GM18511 (cell line): ENCODE results near the gene SEMA5A.
A peak's percentile ranks its signal among the peaks of the same experiment; 100 is the strongest.

Source experiments
- ATAC-seq: cut with Tn5 transposase; IDR thresholded peaks from one replicate; pipeline ENCODE4 v1.9.1; 2021; ENCODE audit warnings: mild to moderate bottlenecking, moderate library complexity; ENCODE audit not compliant: unreplicated experiment

Gene SEMA5A

DNA sequence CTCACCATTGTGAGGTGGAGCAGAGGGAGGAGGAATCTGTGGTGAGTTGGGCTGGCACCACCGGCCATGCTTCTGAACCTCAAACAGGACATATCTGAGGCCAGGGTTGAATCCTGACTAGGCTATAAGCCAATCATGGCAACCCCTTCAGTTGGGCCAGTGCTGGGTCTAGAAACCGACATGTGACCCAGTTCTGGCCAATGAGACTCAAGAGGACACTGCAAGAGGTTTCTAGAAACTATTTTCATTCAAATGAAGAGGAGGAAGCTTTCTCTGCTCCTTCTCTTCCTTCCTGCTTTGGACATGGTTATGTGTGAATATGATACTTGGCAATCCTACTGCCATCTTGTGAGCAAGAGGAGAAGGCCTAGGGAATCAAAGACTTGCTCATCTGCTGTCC lies 417.7 kb downstream of the SEMA5A start:
- ATAC-seq, result no peak

GRCh38 chr5:9126490-9126889 lies 419.4 kb downstream of the SEMA5A start:
- ATAC-seq, result peak; percentile 48

- peak; percentile 70 for ATAC-seq
These were observed 420.0 kb downstream of the SEMA5A start for GRCh38 chr5:9125852-9126251.

DNA sequence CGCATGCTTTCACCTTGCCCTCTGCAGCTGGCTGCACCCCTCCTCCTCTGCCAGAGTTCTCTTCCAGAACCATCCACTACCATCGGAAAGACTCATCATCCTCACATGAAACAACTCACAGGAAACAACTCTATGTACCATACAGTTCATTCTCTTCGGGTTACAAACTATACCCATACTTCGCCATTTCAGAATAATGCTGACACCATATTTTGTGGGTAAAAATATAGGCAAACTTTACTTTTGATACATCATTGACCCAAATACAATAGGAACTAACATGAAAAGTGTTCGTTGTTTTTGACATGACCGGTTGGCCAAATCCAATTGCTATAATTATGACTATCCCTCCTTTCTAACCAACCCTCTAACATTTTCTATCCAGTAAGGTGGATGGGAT lies 421.0 kb downstream of the SEMA5A start:
- ATAC-seq, result no peak

- ATAC-seq, result no peak
These were observed 421.8 kb downstream of the SEMA5A start for GRCh38 chr5:9124071-9124470.

GRCh38 chr5:9122528-9122927 lies 423.3 kb downstream of the SEMA5A start:
- ATAC-seq, result no peak

GRCh38 chr5:9121597-9121996 lies 424.3 kb downstream of the SEMA5A start:
- ATAC-seq, result no peak

DNA sequence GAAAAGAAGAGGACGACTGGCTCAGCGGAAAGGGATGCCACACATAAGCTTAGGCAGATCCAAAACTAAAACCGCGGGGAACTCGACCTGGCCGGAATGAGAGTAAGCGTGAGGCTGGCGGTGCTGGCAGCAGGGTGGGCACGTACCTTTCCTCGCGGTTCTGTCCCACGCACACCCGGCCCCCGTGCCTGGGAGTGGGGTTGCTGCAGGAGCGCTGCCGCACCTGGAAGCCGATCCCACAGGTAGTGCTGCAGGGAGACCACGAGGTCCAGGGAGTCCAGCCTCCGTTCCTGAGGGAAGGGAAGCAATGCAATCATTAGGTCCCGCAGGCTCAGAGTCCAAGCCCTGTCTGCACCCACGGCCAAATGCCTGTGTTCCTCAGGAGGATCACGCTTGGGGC lies 427.0 kb downstream of the SEMA5A start:
- ATAC-seq, result no peak

DNA sequence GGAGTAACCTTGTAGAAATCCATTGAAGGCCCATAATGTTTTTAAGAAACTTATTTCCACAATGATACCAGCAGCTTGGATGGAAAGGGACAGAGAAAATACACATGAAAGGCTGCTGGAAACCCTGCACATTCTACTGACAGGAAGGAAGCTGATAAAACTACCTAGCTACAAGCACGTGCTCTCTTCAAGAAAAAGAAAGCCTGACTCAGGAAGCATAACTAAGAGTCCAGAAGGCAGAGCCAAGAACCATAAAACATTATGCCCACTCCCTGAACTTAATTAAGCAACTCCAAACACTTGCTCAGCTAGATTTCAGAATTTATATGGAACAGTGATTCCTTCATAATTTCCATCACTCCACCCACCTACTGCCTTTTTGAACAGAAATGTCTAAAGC lies 430.8 kb downstream of the SEMA5A start:
- ATAC-seq, result no peak

- ATAC-seq, result no peak
These were observed 433.2 kb downstream of the SEMA5A start for GRCh38 chr5:9112520-9113291.

DNA sequence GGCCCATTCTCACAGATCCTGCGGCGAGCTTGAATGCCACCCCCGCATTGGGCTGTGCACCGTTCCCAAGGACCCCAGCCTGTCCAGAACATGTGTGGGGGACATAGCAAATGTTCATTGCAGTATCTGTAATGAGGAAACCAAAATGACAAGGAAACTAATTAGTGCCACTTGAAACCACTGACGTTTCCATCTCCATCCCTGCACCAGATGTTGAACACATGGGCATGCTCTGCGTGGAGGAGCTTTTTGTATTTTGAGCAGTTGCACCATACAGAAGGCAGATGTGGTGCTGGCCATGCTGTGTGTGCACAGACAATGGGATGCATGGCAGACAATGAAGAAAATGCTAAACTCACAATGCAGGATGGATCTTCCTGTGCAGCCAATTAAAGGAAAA lies 437.7 kb downstream of the SEMA5A start:
- no peak for ATAC-seq

- ATAC-seq, result no peak
These were observed 440.0 kb downstream of the SEMA5A start for GRCh38 chr5:9105851-9106250.

- ATAC-seq, result no peak
These were observed 441.1 kb downstream of the SEMA5A start for GRCh38 chr5:9104571-9105339.

- ATAC-seq, result no peak
These were observed 442.6 kb downstream of the SEMA5A start for GRCh38 chr5:9103290-9103689.

GRCh38 chr5:9099689-9100088 lies 446.2 kb downstream of the SEMA5A start:
- ATAC-seq, result no peak

GRCh38 chr5:9098990-9099389 lies 446.9 kb downstream of the SEMA5A start:
- no peak for ATAC-seq

- no peak for ATAC-seq
These were observed 451.3 kb downstream of the SEMA5A start for GRCh38 chr5:9094582-9094981.

DNA sequence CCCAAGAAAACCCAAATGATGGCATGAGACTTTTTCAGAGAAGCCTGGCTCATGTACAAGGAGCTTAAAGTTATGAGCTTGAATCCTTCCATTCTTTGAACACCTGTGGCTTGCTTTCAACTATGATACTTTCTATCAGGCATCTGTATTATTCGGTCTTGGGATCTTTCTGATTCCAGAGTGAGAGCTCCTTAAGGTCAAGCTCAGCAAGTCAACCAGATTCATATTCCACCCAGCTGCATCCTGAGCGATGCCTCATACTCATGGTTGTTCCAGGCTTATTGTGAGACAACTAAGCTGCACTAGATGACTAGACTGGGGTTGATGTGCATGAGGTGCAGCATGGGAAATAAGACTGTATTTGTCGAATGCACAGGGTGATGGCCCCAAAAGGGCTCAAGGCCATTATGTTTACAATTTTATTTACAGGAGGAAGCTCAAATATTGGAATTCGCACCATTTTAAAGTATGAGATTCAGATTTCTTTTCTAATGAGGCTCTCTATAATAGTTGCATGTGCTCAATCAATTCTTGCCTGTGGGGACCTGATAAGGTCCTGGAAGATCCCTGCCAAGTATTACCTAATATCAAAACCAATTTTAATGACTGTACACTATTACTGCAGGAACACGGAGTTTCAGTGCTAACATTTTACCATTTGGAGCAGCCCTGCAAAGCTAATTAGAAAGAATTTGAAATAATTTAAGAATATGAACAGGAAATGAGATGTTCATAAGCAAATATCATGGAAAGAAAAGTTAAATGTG lies 453.8 kb downstream of the SEMA5A start:
- no peak for ATAC-seq

- no peak for ATAC-seq
These were observed 455.4 kb downstream of the SEMA5A start for GRCh38 chr5:9090381-9091026.

DNA sequence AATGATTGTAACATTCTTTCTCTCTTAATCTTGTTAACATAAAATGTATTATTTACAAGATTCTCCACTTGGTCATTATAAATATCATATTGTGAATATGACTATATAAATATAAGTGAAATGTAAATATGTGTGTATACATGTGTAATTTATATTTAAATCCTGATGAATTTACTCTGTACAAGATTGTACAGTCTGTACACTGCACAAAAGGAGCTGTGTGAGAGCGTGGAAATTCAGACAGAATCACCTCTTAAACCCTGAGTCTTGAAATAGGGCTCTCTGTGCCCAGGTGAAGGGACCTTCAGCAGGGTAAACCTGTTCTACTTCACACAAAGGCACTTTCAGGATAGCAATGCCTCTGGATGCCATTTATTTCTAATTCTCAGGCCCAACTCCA lies 456.0 kb downstream of the SEMA5A start:
- no peak for ATAC-seq

- no peak for ATAC-seq
These were observed 462.9 kb downstream of the SEMA5A start for GRCh38 chr5:9082996-9083395.
